ENCODE data around the gene PYGO2. TPM values are rescaled to one million over a fixed set of nuclear protein-coding genes. Genes with fewer than 3 reads are reported as not detected.

PYGO2 gene
- total RNA-seq, 4 donors from 2014 or later = 20.2 to 35.3 (median 27.7) TPM

DNA sequence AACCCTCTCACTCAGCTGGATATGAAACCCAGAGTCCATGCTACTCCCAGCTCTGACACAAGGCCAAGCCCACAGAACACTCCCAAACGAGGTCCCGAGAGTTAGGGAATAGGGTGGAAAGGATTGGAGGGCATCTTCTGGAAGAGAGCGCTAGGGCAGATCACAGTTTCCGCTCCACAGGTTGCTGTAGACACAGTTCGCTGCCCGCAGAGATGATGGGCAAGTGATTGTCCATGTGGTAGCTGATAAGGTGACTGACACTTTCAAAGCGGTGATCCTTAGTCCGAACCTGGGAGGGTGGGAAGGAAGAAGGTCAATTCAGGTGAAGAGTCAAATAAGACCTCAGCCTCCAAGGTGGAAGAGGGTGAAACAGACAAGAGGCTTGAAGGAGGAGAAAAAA is 2.1 kb upstream of the PYGO2 start:
- no peak for DNase-seq (ENCODE audit: extremely low spot score)
- Histone ChIP-seq H3K4me1 (peaks cover 33 to 70% (median 55%) of the 10 kb centered on the region in 4 donors), H3K36me3 (peaks cover 23 to 72% (median 71%) of the 10 kb centered on the region in 4 donors), H3K27me3 (no peaks in the 10 kb centered on the region), H3K4me3 (no peak overlapping the region), H3K9me3 (no peaks in the 10 kb centered on the region), H3K27ac (replicated peaks in 1 of 4) (peak overlapping the region in 2 of 4 donors; percentile 97 to 99)
- TF ChIP-seq EP300 (IDR thresholded peaks at IDR 0.05) = no peak
- TF ChIP-seq POLR2AphosphoS5 (IDR thresholded peaks at IDR 0.05) = no peak
- no peak for TF ChIP-seq CTCF (IDR thresholded peaks at IDR 0.05)
- no peak for TF ChIP-seq POLR2A (IDR thresholded peaks at IDR 0.05; ENCODE audit: low read depth)
- intact Hi-C loops (cut with DNase I) = loop anchor here (5.0 kb wide), 3 partner anchors 34 to 99 kb away; partner anchors contain the start of gene EFNA4
- WGBS = 80% methylated on average over 8 of the region's 8 CpGs

GRCh38 chr1:154962795-154963330 is 1.3 kb upstream of the PYGO2 start:
- TF ChIP-seq POLR2A (IDR thresholded peaks at IDR 0.05; ENCODE audit: low read depth) = no peak
- TF ChIP-seq POLR2AphosphoS5 (IDR thresholded peaks at IDR 0.05) = no peak
- no peak for TF ChIP-seq CTCF (IDR thresholded peaks at IDR 0.05)
- no peak for TF ChIP-seq EP300 (IDR thresholded peaks at IDR 0.05)
- DNase-seq (ENCODE audit: extremely low spot score) = no peak
- no peaks in the 10 kb centered on the region for H3K27me3 ChIP-seq
- H3K4me3 ChIP-seq = peak overlapping the region; percentile 80 to 96 (median 90)
- peaks cover 25 to 67% (median 50%) of the 10 kb centered on the region in 4 donors for H3K4me1 ChIP-seq
- 71% methylated on average over 4 of the region's 6 CpGs for WGBS
- intact Hi-C loops (cut with DNase I) = loop anchor here (5.0 kb wide), 3 partner anchors 34 to 99 kb away; partner anchors contain the start of gene EFNA4
- H3K27ac ChIP-seq (replicated peaks in 1 of 4) = peak overlapping the region; percentile 95 to 99 (median 98)
- peaks cover 23 to 72% (median 70%) of the 10 kb centered on the region in 4 donors for H3K36me3 ChIP-seq
- no peaks in the 10 kb centered on the region for H3K9me3 ChIP-seq

GRCh38 chr1:154962156-154962749 is 671 bp upstream of the PYGO2 start:
- WGBS = 3% methylated on average over 20 of the region's 25 CpGs
- Histone ChIP-seq H3K27me3 (no peaks in the 10 kb centered on the region), H3K36me3 (peaks cover 23 to 67% (median 64%) of the 10 kb centered on the region in 4 donors), H3K27ac (replicated peaks in 1 of 4) (peak overlapping the region; percentile 95 to 99 (median 98)), H3K4me3 (peak overlapping the region; percentile 80 to 96 (median 90)), H3K4me1 (peaks cover 24 to 66% (median 51%) of the 10 kb centered on the region in 4 donors), H3K9me3 (no peaks in the 10 kb centered on the region)
- intact Hi-C loops (cut with DNase I) = loop anchor here (5.0 kb wide), 3 partner anchors 35 to 100 kb away; partner anchors contain the start of gene EFNA4
- DNase-seq (ENCODE audit: extremely low spot score) = no peak
- TF ChIP-seq EP300 (IDR thresholded peaks at IDR 0.05) = no peak
- TF ChIP-seq POLR2AphosphoS5 (IDR thresholded peaks at IDR 0.05) = no peak
- TF ChIP-seq CTCF (IDR thresholded peaks at IDR 0.05) = no peak
- TF ChIP-seq POLR2A (IDR thresholded peaks at IDR 0.05; ENCODE audit: low read depth) = no peak

DNA sequence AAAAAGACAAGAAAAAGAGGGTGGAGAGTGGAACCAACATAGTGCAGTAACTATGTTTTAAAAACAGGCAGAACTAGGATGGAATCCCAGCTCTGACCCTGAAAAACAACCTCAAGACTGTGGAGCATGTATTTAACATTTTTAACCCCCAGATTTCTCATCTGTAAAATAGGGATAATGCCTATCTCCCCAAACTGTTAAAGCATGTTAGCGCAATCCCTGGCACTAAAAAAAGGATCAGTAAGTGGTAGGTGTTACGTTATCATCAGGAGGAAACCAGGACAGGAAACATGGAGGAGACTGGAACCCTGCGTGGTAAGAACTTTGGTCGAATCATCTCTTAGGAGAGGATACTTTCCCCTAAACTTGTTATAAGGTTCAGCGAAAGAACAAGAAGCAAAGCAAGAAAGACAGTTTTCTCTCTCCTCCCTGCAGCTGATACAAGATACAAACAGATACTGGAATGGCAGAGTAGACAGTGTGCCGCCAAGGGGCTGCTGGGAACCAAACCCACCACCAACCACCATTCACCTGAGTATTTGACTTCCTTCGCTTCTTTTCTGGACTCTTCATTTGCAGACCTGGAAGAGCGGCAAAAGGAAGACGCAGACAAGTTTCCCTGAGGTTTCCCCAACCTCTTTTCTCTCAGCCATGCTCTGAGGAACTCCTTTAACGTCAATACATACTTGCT is 991 bp downstream of the PYGO2 start:
- Histone ChIP-seq H3K4me1 (peaks cover 35 to 66% (median 59%) of the 10 kb centered on the region in 4 donors), H3K9me3 (no peaks in the 10 kb centered on the region), H3K36me3 (peaks cover 16 to 50% (median 47%) of the 10 kb centered on the region in 4 donors), H3K27me3 (no peaks in the 10 kb centered on the region), H3K4me3 (peak overlapping the region; percentile 80 to 96 (median 90)), H3K27ac (replicated peaks in 1 of 4) (peak overlapping the region; percentile 95 to 99 (median 98))
- DNase-seq (ENCODE audit: extremely low spot score) = no peak
- TF ChIP-seq EP300 (IDR thresholded peaks at IDR 0.05) (no peak), CTCF (IDR thresholded peaks at IDR 0.05) (no peak), POLR2AphosphoS5 (IDR thresholded peaks at IDR 0.05) (no peak), POLR2A (IDR thresholded peaks at IDR 0.05; ENCODE audit: low read depth) (no peak)
- intact Hi-C loops (cut with DNase I) = loop anchor here (5.0 kb wide), 3 partner anchors 37 to 102 kb away; partner anchors contain the start of gene EFNA4
- 39% methylated on average over 10 of the region's 10 CpGs for WGBS

Measured in esophagus muscularis mucosa (tissue), 4 donors.